ENCODE measurements around the gene HAPSTR1.

The HAPSTR1 gene

GRCh38 chr16:9098377-9099090, 7.1 kb downstream of the HAPSTR1 start:
- no peak for DNase-seq (ENCODE audit: extremely low spot score)
- POLR2A ChIA-PET, result interaction anchor here (0.6 kb wide), 1 partner anchor 41 kb away, joined by 6 read pairs; no protein-coding TSS in a partner anchor
- CTCF ChIA-PET, result interaction anchor here (1.5 kb wide), 1 partner anchor 162 kb away, joined by 3 read pairs; no protein-coding TSS in a partner anchor
- no peak for TF ChIP-seq CTCF (IDR thresholded peaks at IDR 0.05; ENCODE audit: control extremely low read depth, extremely low read depth, low read depth, missing control alignments)

GRCh38 chr16:9099131-9099625, 7.7 kb downstream of the HAPSTR1 start:
- ChIA-PET POLR2A (interaction anchor here (1.3 to 4.9 kb wide), 2 partner anchors 7 to 15 kb away, joined by 4 to 49 read pairs; partner anchors contain the start of gene HAPSTR1), CTCF (interaction anchor here (1.5 kb wide), 1 partner anchor 162 kb away, joined by 3 read pairs; no protein-coding TSS in a partner anchor)
- no peak for TF ChIP-seq CTCF (IDR thresholded peaks at IDR 0.05; ENCODE audit: control extremely low read depth, extremely low read depth, low read depth, missing control alignments)
- DNase-seq (ENCODE audit: extremely low spot score), result peak; percentile 35

GRCh38 chr16:9102379-9102778, 10.9 kb downstream of the HAPSTR1 start:
- no peak for TF ChIP-seq CTCF (IDR thresholded peaks at IDR 0.05; ENCODE audit: control extremely low read depth, extremely low read depth, low read depth, missing control alignments)
- DNase-seq (ENCODE audit: extremely low spot score), result no peak
- ChIA-PET CTCF (interaction anchor here (0.9 to 2.7 kb wide), 8 partner anchors 9 to 37 kb away, joined by 3 to 7 read pairs (median 4); no protein-coding TSS in a partner anchor), POLR2A (interaction anchor here (1.6 to 4.9 kb wide), 2 partner anchors 10 to 25 kb away, joined by 4 to 49 read pairs; partner anchors contain the start of gene HAPSTR1)

GRCh38 chr16:9102943-9103342, 11.5 kb downstream of the HAPSTR1 start:
- TF ChIP-seq CTCF (IDR thresholded peaks at IDR 0.05; ENCODE audit: control extremely low read depth, extremely low read depth, low read depth, missing control alignments), result no peak
- no peak for DNase-seq (ENCODE audit: extremely low spot score)
- ChIA-PET CTCF (interaction anchor here (0.9 to 2.7 kb wide), 7 partner anchors 8 to 36 kb away, joined by 3 to 7 read pairs (median 4); no protein-coding TSS in a partner anchor), POLR2A (interaction anchor here (1.6 to 4.9 kb wide), 2 partner anchors 11 to 25 kb away, joined by 4 to 49 read pairs; partner anchors contain the start of gene HAPSTR1)

- POLR2A ChIA-PET, result interaction anchor here (1.6 to 4.9 kb wide), 2 partner anchors 11 to 24 kb away, joined by 4 to 49 read pairs; partner anchors contain the start of gene HAPSTR1
- CTCF ChIA-PET, result interaction anchor here (0.9 to 2.4 kb wide), 5 partner anchors 9 to 35 kb away, joined by 3 to 6 read pairs (median 4); no protein-coding TSS in a partner anchor
- no peak for DNase-seq (ENCODE audit: extremely low spot score)
- TF ChIP-seq CTCF (IDR thresholded peaks at IDR 0.05; ENCODE audit: control extremely low read depth, extremely low read depth, low read depth, missing control alignments), result no peak
These were observed 12.1 kb downstream of the HAPSTR1 start for GRCh38 chr16:9103546-9103945.

- ChIA-PET POLR2A (no interaction called here), CTCF (no interaction called here)
- no peak for TF ChIP-seq CTCF (IDR thresholded peaks at IDR 0.05; ENCODE audit: control extremely low read depth, extremely low read depth, low read depth, missing control alignments)
- no peak for DNase-seq (ENCODE audit: extremely low spot score)
These were observed 13.7 kb downstream of the HAPSTR1 start for GRCh38 chr16:9105189-9105588.
